Activated CD4-positive, alpha-beta T cell treated with anti-CD3 and anti-CD28 coated beads, Interleukin-10, Interleukin-2, amounts not matched to agents 100 ng/mL and 50 ng/mL, durations not matched to agents 16 hours and 8 hours (primary cell): ENCODE results near the gene DOCK4.
"Not testable (repeated sequence)": the region's sequence is repeated elsewhere in the genome, so short reads cannot be mapped to it uniquely, and the experiment has no call there.

Experiments
- DNase-seq: peaks from one replicate; pipeline ENCODE4 v3.0.0-alpha.2; 2020

DOCK4 gene

DNA sequence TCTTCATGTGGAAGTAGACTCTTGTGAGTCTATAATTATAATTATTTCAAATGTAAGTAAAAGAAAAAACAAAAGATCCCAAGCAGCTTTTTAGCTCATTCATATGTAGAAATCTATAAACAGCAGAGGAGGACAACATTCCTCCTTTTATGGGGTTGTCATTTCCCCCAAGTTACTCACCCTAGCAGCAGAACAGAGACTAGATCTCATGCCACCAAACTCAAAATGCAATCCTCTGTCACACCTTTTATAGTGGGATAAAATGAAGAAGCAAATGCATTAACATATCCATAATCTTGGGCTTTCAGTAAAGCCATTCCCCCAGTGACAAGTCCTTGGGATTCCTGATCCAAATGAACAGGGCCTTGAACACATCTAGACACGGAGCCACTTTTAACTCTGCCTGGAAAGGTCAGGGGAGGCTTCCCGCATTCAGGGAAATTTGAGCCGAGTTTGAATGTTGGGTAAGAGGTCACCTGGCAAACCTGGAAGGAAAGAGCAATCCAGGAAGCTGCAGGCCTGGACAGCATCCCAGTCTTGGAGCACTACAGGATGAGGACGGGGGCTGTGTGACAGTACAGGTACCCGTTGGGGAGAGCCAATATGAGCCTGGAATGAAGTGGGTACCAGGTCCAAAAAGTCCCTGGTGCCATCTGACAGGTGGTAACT, 76.4 kb downstream of the DOCK4 start:
- DNase-seq: no peak

DNA sequence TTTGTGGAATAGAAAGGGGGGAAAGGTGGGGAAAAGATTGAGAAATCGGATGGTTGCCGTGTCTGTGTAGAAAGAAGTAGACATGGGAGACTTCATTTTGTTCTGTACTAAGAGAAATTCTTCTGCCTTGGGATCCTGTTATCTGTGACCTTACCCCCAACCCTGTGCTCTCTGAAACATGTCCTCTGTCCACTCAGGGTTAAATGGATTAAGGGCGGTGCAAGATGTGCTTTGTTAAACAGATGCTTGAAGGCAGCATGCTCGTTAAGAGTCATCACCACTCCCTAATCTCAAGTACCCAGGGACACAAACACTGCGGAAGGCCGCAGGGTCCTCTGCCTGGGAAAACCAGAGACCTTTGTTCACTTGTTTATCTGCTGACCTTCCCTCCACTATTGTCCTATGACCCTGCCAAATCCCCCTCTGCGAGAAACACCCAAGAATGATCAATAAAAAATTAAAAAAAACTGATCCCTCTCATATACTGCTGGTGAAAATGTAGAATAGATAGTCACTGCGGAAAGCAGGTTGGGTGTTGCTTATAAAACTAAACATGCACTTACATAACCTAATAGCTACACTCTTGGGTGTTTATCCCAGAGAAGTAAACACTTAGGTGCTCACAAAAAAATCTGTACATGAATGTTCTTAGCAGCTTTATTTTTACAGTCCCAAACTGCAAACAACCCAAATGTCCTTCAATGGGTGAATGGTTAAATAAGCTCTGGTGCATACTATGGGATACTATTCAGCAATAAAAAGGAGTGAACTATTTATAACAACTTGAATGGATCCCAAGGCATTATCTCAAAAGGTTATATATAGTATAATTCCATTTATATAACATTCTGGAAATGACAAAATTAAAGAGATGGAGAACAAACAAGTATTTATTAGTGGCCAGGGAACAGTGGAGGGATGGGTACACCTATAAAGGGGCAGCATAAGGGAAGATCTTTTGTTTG, 77.5 kb downstream of the DOCK4 start:
- not testable (repeated sequence) for DNase-seq

DNA sequence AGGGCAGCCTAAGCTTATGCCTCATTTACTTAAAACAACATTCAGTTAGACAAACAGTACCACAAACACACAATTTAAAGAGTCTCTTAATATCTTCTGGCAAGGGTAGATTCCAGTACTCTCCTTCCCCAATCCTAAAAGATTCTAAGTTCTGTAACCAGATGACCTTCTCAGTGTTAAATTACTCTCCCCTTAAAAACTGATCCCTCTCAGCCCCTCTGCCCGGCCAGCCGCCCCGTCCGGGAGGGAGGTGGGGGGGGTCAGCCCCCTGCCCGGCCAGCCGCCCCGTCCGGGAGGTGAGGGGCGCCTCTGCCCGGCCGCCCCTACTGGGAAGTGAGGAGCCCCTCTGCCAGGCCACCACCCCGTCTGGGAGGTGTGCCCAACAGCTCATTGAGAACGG, 78.2 kb downstream of the DOCK4 start:
- DNase-seq: not testable (repeated sequence)

DNA sequence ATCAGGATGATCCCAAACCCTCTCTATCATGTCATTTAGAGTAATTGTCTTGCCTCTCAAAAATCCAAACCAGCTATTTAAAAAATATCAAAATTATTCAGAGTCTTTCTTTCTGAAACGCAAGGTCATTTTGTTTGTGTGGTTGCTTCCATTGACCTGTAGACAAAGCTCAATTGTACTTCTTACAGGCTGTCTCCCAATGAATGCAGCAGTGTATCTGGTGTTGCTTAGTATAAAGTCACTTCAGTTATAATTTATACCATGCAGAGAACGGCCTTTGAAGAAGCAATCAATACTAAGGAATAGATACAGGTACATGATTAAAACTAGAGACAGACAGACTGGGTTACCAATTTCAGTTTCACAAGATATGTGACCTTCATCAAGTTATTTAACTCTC, 80.9 kb downstream of the DOCK4 start:
- no peak for DNase-seq

DNA sequence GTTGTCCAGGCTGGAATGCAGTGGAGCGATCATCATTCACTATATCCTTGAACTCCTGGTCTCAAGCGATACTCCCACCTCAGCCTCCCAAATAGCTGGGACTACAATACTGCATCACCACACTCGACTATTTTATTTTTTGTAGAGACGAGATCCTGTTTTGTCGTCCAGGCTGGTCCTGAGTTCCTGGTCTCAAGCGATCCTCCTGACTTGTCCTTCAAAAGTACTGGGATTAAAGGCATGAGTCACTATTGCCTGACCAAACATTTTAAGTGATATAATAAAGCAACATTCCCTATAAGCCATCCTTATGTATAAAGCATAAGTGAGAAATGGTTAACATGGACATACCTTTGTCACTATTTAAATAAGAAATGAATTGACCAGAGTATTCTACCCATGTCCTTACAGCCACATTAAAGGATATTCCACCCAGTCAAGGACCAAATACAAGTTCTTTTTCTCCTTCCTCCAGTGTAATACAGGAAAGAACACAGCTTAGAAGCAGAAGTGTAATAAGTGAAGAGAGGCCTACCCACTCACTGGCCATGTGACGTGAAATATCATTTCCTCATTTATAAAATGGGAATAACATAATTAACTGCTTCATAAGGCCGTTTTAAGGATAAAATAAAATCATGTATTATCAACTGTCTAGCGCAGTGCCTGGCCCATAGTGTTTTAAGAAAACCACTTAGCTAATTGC, 82.0 kb downstream of the DOCK4 start:
- no peak for DNase-seq

DNA sequence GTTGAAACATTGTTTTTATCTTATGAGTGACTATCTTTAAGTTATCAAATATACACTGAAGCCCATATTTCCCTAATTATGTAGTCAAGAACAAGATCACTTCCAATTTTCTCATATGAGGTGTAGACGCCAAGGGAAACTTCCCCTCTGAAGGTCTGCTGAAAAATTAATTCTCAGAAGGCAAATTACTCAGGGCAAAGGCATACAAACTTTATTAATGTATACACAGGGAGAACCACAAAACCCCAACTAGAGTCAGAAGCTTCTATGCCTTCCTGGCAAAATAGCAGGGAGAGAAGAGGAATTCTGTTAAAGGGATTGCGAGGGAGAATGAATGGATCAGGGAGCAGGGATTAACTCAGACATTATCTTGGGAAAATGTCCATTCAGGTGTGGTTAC, 83.4 kb downstream of the DOCK4 start:
- no peak for DNase-seq

DNA sequence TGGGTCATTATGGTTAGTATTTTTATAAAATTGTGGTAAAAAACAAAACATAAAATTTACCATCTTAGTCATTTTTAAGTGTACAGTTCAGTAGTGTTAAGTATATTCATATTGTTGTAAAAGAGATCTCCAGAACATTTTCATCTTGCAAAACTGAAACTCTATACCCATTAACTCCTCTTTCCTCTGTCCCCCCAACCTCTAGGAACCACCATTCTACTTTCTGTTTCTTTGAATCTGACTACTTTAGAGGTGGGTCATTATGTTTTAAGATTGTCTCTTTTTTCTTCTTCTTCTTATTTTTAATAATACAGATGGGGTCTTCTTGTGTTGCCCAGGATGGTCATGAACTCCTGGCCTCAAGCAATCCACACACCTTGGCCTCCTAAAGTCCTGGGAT, 84.1 kb downstream of the DOCK4 start:
- DNase-seq: no peak

DNA sequence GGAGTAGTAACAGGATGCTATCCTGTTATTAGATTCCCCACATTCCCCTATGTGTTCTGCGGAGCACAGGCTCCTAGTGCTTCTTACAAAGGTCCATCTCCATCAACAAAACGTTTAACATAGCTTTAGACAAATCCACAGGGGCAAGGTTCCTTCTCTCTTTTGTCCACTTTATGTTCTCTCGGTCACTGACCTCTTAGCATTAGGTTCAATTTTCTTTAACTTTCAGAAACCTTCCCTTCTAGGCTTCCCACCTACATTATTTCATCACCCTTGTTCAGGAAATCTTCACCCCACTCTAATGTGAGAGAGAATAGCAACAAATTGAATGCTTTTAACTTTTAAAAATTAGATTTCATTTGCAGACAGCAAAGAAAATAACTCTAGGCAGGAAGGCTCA, 84.9 kb downstream of the DOCK4 start:
- DNase-seq: no peak

DNA sequence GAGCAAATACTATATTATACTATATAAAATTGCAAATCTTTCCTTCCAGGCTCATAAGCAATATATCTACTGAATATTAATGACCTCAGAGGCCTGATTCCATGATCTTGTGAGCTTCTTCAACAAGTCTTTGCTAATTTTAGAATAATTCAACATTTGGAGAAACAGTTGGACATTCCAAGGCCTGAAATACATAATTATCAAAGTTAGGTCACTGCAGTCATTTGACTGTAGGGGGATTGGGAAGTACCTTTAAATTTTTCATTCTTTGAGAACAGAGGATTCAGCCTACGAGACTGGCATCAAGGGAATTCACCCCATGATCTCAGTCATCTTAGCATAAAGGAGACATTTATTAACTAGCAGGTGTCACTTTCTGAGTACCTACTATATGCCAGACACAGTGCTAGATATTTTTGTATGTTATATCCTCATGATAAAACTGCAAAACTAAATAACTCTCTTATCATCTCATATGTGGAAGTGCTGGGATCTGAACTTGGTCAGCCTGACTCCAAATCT, 85.4 kb downstream of the DOCK4 start:
- DNase-seq: no peak

DNA sequence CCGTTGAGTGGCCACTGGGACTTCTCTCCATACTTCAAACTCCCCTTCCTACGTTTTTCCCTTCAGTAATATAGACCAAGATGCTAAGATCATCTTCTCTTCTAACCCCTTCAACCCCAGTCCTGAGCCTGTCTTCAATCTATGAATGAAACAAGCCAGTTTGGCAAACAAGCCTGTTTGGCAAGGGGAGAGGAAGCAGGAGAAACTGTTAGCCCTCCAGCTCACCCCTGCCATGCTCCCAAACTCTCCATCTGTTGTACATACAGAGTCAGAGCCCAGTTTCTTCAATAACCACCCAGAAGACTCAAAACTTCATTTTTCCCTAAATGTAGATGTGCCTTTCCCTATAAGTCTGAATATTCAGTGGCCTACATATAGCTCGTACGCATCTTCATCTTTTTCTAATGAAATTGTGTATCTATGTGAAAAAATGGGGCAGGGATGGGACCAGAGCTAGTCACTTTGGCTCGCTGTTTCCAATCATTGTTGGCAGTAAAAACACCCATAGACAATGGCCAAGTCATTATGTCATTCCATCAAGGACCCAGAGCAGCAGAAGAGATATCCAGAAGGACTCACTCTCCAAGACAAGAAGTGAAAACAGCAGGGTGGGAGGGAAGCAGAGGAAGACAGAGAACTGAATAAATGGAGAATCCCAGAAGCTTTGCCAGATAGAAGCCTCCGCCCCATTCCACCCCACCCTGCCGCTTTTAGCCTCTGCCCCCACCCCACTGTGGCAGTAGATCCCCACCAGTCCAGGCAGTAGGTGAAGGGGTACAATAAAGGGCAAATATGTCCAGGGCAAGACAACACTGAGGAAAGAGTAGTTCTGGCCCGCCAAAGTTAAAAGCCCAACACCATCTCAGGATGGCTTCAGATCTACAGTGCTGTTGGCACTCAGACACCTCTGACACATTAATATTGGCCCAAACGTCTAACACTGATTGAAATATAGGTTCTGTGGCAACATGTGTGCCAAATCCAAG, 87.3 kb downstream of the DOCK4 start:
- no peak for DNase-seq

DNA sequence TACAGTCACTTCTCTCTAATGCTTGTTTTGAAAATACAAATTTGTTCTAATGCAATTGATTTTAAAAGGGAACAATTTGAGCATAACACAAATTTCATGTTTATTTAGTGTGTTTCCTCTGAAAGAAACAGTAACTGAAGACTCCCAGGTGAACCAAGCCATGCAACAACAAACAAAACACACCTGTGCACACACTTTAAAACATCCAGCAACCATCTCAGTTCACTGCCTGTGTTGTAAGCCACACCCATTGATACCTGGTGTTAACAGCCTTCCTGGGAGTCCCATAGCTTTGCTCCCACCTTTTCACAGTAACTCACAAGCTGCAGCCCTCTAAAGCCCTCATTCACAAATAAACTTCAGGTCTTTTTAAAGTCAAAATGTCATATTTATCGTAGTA, 89.3 kb downstream of the DOCK4 start:
- DNase-seq: no peak

DNA sequence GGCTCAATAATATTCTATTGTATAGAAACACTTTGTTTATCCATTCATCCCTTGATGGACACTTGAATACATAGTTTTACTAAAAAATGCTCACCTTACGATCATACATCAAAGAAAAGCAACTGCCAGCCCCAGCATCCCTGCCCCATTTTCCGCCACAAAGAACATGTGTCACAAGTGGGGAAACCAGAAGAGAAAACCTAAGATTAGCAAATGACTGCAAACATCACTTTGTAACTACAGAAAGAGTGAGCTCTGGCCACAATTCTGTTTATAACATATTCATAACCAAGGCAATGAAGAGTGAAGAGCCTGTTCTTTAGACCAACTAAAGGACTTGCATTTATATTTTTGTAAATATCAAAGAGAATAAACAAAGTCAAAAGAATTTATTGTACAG, 89.8 kb downstream of the DOCK4 start:
- DNase-seq: no peak

DNA sequence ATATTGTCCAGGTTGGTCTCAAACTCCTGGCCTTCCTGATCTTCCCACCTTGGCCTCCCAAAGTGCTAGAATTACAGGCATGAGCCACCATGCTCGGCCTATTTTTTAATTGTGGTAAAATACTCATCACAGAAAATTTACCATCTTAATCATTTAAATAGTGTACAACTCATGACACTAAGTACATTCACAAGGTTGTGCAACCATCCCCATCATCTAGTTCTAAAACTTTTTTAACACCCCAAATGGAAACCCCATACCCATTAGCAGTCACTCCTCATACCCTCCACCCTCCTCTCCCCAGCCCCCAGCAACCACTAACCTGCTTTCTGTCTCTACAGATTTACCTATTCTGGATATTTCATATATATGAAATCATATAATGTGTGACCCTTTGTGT, 90.3 kb downstream of the DOCK4 start:
- no peak for DNase-seq

DNA sequence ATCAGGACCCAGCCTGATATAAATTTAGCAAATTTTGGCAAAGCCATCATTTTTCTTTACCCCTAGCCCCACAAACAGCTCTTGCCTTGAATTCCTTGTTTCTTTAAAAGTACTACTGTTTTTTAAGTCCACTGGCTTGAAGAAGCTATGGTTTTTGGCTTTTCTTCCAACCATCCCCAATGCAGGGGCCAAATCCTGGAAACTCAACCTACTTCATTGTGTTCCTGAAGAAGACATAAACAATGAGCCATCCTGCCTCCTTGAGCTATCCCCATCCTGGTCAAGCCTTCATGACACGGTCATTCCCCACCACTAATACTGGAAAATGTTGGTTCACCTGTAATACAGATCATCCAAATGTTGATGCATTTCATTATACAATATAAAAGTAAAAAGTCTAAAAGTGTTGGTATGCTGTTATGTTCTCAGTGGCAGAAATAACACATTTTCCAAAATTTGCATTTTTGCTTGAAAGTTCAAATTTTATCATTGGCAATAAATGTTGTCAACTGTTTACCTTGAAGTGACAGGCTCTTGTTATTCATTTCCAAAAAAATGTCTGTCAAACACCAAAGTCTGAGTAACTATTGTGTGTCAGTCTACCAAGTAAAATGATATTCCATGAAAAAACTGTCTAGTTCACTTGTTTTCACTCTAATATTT, 92.2 kb downstream of the DOCK4 start:
- DNase-seq: no peak

DNA sequence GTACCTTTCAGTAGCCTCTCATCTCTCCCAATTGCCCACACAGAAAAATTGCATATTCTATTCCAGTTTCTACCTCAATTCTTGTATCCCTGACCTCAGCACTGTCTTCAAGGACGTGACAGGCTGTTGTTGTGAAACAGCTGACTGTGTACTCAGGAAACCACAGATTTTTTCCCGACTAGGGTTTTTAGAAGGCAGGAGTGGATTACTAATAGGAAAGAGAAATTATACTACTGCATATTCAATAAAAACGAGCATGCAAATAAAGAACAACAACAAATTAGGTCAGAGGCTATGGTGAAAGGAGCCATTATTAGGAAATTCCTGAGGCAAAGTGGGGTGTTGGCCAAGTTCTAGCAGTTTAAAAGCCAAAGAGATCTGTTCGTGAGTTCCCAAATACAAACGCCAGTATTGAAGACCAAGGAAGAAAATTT, 93.4 kb downstream of the DOCK4 start:
- peak; percentile 1 for DNase-seq

DNA sequence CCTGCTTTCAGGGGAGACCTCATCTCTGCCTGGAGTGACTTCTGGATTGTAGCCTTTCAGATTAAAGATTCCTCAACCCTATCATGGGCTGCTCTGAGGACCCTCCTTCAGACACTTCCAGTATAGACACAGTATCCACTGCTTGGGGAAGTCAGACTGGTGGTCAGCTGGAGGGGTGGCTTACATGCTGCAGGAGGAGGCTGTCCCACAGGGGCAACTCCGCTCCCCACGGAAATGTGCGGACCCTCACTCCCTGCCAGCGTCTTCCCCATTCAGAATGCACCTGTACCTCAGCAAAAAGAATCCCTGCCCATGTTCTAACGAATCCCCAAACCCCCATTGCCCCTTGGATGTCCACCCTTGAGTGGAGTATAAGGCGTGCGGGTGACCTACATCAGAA, 95.5 kb downstream of the DOCK4 start:
- DNase-seq: no peak

DNA sequence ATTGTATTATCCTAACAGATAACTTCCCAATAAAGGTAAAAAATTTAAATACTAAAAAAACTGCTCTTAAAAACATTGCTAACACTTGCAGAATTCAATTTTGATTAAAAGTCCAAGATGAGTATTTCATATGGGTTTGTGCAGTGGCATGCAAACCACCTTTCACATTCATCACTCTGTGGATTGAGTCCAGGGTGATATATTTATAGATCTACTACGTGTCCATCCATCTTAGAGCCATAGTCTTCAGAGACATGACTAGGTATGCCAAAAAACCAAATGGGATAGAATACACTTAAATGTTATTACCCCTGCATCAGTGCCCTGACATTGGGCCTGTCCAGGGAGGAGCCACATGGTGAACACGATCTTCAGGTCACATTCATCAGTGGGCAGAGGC, 96.0 kb downstream of the DOCK4 start:
- DNase-seq: no peak

DNA sequence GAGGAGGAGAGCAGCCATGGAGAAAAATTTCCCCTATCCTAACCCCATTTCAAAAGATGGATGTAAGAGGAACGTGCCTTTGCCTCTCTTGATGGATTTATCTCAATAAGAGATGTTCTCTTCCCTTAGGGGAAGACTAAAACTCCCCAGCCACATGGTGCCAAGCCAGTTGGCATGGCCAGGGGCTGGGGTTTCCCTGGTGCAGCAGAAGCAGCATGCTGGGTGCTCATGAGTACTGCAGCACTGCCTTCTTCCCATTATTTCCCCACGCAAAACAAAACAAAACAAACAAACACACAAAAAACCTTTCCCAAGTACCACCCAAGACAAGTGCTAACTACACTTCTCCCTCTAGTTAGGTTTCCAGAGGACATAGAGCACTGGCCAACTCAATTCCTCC, 97.2 kb downstream of the DOCK4 start:
- no peak for DNase-seq

DNA sequence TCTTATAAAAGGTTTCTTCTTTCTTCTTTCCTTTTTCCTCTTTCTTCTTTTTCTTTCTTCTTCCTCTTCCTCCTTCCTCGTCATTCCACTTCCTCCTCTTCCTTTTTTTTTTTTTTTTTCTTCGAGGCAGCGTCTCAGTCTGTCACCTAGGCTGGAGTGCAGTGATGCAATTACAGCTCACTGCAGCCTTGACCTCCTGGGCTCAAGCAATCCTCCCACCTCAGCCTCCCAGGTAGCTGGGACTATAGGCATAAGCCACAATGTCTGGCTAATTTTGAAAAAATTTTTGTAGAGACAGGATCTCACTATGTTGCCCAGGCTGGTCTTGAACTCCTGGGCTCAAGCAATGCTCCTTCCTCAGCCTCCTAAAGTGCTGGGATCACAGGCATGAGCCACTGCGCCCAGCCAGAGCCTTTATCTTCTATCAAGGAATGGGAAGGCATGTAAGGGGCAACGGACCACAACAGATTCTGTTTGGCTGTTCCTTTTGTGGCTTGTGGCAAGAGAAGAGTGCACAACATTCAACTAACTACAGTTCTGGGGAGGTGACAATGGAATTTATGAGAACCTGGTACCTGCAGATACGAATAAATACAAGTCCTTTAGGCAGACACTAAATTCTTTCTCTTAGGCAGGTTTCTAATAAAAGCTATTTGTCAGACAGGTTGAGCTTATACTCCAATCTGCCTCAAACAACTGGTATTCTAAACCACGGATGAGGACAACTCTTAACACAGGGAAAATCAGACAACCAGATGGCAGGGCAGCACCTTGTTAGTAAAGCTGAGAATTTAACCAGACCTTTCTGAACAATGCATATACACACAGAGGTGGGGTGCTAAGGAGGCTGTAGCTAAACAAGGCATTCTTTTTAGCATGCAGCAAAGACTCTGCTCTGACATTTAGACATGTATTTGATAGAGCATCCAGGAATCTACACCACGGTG, 100.3 kb downstream of the DOCK4 start:
- DNase-seq: no peak

DNA sequence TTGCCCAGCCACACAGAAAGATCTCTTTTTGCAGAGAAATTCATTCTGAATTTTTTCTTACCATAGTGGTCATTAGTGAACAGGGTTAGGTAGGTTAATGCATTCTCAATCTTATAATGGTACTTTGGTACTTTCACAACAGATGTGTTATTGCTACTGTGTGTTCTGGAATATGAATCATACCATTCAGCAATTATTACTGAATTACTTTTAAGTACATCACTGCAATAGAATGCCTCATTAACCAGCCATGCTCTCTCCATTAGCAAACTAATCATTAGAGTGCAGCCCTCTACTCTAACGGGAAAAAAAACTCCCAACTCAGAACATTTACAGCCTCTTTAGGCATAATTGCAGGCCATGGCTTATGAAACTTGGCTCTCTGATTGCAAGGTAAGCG, 102.1 kb downstream of the DOCK4 start:
- no peak for DNase-seq
